Body of pancreas (tissue), 4 donors: ENCODE data around the gene CHST4.

Experiments used
- CTCF ChIP-seq, 7 experiments: fragments of 450-650 bp in 4 of 7; fragments of 200-600 bp in 3 of 7; sonication (generic) in 3 of 7; IDR thresholded peaks; one replicate each; pipeline ENCODE4 v1.5.1; 2016 to 2019; ENCODE audit warnings: antibody characterized with exemption in 7 of 7
- POLR2A ChIP-seq, 3 donors: fragments of 450-650 bp; IDR thresholded peaks; one replicate each; pipeline ENCODE4 v1.6.1; 2016; ENCODE audit warnings: antibody characterized with exemption in 3 of 3, mild to moderate bottlenecking in 2 of 3

- TF ChIP-seq CTCF (IDR thresholded peaks at IDR 0.05) (no peak), POLR2A (IDR thresholded peaks at IDR 0.05) (no peak)
Measured at GRCh38 chr16:71572497-71573116, 46.4 kb downstream of the CHST4 start.
